ENCODE data around the gene CEMIP.

Gene CEMIP

DNA sequence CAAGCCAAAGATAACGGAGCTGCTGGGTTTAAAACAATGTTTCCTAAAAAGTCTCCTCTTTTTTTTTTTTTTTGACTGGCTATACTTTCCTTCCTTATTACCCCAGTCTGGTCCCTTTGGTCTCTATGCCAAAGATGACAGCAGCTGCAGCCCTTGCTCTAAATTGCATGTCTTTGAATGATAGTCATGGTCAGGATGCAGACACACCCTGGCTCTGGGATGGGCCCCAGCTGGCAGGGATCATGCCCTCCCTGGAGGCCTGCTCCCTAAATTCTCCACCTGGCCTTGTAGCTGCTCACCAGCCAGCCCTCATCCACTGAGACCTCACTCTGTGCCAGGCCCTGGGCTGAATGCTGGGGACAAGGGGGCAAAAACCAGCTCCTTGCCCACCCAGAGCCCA, 114.6 kb downstream of the CEMIP start:
- DNase-seq: no peak

DNA sequence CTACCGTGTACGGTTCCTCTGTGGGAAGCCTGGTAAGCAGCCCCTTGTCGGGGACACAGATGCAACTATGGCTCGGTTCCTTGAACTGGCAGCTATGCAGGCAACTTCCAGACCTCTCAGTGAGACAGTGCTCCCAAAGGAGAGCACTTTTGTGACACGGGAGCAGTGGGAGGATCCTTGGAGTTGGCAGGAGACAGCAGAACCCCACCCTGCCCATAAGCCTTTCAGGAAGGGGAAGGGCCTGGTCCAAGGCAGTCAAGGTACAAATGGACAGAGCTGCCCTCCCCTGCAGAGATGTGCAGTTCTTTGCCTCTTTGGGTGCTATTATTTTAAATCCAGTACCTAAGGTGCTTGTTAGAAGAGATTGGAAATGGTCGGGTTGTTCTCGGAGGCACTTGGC, 115.9 kb downstream of the CEMIP start:
- no peak for DNase-seq

GRCh38 chr15:80895965-80896364, 116.8 kb downstream of the CEMIP start:
- DNase-seq: no peak

- no peak for DNase-seq
Measured at GRCh38 chr15:80898040-80898439, 118.9 kb downstream of the CEMIP start.

GRCh38 chr15:80902298-80902801, 123.2 kb downstream of the CEMIP start:
- no peak for DNase-seq

DNA sequence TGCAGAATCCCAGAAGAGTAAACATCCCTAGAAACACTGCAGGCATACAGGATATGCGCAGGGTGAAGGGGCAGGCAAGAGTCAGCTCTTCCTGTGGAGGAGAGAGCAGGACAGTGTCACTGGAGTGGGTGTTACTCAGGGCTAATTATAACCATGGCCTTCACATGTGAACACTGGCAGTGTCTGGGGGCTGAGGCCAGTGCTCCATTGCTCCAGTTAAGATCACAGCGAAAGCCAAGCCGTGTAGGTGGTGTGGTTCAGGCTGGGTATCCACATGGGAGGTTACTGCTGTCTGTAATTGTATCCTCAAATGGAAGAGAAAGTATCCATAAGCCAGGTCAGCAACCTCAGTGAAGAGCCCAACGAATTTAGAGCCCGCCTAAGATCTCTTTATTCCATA, 125.8 kb downstream of the CEMIP start:
- no peak for DNase-seq

- DNase-seq: no peak
Measured at GRCh38 chr15:80906159-80906766, 127.1 kb downstream of the CEMIP start.

DNA sequence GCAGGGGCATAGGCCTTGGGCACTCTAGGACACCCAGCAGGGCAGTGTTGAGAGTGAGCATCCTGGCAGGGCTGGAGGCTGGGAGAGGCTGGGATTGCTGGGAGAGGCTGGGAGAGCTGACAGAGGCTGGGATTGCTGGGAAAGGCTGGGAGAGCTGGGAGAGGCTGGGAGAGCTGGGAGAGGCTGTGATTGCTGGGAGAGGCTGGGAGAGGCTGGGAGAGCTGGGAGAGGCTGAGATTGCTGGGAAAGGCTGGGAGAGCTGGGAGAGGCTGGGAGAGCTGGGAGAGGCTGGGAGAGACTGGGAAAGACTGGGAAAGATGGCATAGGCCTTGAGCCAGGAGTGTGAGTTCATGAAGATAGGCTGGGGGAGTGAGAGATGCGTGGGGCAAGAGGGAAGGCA, 132.7 kb downstream of the CEMIP start:
- no peak for DNase-seq

GRCh38 chr15:80912673-80913072, 133.5 kb downstream of the CEMIP start:
- no peak for DNase-seq

DNA sequence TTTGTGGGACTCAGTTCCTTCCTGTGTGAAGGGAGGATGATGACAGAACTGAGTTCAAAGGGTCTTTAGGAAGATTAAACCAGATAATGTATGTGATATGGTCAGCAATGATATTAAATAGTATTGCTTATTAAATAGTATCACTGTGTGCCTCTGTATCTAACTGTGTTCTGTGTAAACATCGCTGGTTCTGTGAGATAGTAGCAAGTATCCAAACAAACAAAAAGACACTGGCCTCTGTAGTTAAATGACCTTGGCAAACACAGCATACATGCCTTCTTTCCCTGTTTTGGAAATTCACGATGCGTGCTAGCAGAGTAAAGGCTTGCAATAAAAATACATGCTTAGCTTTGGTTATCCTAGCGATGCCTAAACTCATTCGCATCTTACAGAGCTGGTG, 134.4 kb downstream of the CEMIP start:
- no peak for DNase-seq

GRCh38 chr15:80915472-80915871, 136.3 kb downstream of the CEMIP start:
- no peak for DNase-seq

GRCh38 chr15:80916056-80916455, 136.9 kb downstream of the CEMIP start:
- no peak for DNase-seq

DNA sequence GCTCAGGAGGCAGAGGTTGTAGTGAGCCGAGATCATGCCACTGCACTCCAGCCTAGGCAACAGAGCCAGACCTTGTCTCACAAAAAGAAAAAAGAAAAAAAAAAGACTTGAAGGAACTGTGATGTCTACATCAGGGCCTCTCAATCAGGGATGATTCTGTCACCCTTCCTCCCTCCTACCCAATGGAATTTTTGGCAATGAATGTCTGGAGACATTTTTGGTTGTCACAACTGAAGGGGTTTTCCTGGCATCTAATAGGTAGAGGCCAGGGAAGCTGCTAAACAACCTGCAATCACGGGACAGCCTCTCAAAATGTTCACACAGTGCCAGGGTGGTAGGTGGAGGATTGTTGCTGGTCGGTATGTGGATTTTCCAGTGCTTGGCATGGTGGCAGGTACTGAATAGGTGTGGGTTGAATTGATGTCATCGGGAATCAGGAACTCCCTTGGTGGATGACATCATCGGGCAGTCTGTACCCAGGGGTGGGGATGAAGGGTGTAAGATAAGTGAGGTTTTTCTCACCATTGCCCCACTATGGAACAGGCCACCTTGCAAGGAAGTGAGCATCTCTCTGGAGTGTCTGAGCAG, 139.1 kb downstream of the CEMIP start:
- DNase-seq: no peak

GRCh38 chr15:80920271-80920699, 141.1 kb downstream of the CEMIP start:
- no peak for DNase-seq

GRCh38 chr15:80921736-80922410, 142.7 kb downstream of the CEMIP start:
- no peak for DNase-seq

- no peak for DNase-seq
Measured at GRCh38 chr15:80923668-80924067, 144.5 kb downstream of the CEMIP start.

GRCh38 chr15:80924278-80924677, 145.1 kb downstream of the CEMIP start:
- DNase-seq: no peak

DNA sequence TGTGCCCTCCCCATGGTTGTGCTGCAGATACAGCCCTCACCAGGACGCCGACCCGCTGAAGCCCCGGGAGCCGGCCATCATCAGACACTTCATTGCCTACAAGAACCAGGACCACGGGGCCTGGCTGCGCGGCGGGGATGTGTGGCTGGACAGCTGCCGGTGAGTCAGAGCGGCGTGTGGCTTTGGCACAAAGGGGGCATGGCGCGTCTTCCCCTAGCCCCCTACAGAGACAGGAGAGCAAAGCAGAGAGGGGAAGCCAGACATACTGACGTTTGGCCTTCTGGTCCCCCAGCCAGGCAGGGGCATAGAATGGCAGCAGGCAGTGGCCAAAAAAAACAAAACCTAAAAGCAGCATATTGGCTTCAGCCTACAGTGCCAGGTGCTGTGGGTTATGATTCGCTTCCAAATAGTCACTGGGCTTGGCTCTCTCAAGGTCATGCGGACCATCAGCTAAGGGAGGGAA, 146.5 kb downstream of the CEMIP start:
- DNase-seq: no peak

DNA sequence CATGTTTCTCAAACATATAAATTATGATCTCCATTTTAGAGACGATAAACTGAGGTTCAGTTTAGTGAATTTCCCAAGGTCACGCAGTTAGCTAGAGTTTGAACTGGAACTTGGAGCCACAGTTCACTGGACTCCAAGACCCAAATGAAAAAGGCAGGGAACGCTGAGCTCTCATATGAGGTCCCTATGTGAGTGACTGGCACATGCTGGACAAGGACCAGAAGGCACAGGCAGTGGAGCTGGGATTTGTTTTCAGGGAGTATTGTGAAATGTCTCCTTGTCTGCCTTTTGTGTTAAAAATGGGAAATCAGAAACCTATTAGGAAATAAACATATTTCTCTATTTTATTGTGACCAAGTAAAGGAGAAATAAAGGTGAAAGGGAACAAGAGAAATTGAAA, 147.0 kb downstream of the CEMIP start:
- DNase-seq: no peak

DNA sequence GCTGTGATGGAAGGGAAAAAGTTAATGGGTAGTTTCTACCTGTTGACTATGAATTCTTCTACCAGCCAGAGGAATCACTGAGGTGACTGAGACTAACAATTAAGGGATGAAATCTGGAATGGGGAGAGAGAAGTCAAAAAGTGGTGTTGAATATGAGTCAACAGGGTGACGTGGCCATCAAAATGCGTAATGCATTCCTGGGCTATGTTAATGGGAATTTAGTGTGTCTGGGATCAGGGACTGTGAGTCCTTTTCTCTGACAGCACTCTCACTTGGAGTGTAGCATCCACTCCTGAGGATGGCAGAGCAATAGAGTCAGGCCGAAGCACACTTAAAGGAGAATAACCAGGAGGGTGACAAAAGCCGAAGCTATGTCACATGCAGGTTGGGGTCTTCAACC, 150.1 kb downstream of the CEMIP start:
- no peak for DNase-seq

- DNase-seq: no peak
Measured at GRCh38 chr15:80929689-80930088, 150.5 kb downstream of the CEMIP start.

GRCh38 chr15:80931191-80931590, 152.0 kb downstream of the CEMIP start:
- no peak for DNase-seq

GRCh38 chr15:80931721-80932512, 152.7 kb downstream of the CEMIP start:
- no peak for DNase-seq

DNA sequence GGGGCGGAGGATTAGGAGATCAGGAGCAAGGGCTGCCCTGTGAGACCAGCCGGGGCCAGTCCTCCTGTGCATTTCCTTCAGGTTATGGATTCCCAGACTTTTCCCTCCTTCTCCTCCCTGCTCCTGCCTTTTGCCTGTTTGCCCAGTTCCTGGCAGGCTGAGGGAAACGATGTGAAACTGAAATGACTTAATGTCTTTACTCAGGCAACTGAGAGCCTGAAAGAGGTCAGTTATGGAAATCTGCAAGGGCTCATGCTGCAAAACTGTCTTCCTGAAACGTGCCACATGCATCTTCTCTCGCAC, 153.3 kb downstream of the CEMIP start:
- DNase-seq: no peak

Measured in activated T-cell treated with anti-CD3 and anti-CD28 coated beads for 4 hours (primary cell).